ENCODE measurements around the gene DIS3L2. TPM values are rescaled to one million over a fixed set of nuclear protein-coding genes. Genes with fewer than 3 reads are reported as not detected.

Gene DIS3L2
- total RNA-seq, 1 donor from 2014 or later: 34.7 TPM

DNA sequence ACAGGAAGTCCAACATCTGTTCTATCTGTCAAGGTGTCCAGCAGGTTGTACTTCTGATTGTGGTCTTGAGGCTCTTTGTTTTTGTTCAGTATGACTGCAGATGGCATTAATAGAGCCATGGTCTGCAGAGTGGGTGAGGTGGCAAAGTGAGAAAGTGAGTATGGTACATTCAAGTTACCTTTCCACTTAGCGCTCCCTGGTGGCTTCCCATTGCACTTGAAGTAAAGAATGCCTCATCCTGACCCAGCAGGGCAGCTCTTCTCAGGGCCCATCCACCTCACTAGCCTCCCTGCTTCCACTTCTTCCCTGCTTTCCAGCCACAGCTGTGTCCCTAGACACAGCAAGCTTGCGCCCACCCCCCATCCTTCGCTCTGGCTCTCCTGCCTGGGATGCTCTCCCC, 269.0 kb downstream of the DIS3L2 start:
- DNase-seq: peak; percentile 10

GRCh38 chr2:232231554-232231953, 270.0 kb downstream of the DIS3L2 start:
- no peak for DNase-seq

DNA sequence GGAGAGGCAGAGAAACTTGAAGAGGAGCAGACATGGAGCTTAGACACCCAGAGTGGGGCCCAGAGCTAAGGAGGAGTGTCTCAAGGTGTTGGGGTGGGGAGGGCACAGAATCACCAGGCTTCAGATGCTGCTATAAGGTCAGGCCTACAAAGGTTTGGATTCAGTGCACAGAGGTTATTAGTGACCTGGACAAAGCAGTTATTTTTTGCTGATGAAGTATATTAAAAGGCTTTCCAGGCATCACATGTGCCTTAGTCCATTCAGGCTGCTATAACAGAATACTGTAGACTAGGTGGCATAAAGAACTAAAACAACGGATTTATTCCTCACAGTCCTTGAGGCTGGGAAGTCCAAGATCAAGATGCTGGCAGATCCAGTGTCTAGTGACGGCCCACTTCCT, 271.4 kb downstream of the DIS3L2 start:
- DNase-seq: no peak

GRCh38 chr2:232234922-232235615, 273.6 kb downstream of the DIS3L2 start:
- DNase-seq: peak; percentile 8

GRCh38 chr2:232235716-232236115, 274.2 kb downstream of the DIS3L2 start:
- DNase-seq: peak; percentile 64

- no peak for DNase-seq
Observed at GRCh38 chr2:232236200-232236599, 274.7 kb downstream of the DIS3L2 start.

DNA sequence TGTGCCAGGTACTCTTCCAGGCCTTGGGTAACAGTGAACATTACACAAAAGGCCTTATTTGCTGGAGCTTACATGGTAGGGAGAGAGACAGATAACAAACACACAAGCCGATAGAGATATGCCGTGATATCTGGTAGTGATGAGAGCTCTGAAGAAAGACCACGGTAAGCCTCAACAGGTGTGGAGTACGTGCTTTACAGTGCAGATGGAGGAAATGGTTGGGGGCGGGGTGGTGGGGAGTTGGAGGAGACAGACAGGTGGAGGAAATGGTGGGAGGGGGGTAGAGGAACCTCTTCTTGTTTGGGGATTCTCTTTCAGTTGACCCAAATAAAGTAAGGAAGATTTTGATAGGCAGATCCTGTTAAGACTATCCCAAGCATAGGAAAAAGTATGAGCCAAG, 276.0 kb downstream of the DIS3L2 start:
- no peak for DNase-seq

- DNase-seq: peak; percentile 21
Observed at GRCh38 chr2:232238108-232238507, 276.6 kb downstream of the DIS3L2 start.

DNA sequence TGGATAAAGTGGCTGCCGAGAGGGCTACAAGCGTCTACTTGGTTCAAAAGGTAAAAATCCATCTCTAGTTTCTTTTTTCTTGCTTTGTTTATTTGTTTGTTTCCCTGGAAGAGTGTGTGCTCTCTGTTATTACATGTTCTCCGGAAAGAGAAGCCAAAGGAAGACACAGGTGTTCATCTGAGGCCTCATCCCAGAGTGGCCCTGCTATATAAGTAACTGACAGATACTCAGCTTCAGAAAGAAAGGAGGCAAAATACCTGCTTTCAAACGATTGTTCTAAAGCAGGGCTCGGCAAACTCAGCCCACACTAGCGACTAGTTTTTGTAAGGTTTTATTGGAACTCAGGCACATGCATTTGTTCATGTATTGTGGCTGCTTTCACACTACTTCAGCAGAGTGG, 277.1 kb downstream of the DIS3L2 start:
- DNase-seq: no peak

DNA sequence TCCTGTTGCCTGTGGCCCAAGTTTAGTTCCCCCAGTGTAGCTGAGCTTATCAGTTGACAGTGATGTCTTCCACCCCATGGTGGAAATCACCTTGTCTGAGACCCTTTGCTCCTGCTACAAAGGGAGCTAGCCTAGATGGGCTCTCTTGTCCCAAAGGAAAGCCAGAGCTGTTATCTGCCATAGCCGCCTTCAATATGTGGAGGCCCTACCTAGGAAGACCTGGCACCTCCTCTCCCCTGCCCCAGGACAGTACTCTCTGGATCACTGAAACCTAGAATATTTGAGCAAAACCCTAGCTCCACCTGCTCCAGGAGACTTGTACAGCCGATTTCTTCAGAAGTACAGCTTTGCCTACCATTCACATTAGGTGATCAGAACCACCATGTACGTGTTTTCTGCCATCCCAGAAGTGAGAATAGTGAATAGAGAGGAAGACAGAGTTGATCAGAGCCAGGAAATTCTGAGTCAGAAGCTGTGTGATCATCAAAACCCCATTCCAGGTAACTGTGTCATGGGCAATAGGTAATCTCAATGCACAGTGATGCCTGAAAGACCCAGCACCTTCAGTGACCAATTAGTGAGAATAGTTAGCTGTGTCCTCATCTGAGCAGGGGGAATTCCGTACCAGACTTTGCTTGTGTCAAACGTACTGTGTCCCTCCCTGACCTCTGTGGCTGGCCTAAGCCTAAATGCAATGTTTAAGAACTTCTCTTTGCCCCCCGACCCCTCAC, 278.6 kb downstream of the DIS3L2 start:
- DNase-seq: no peak

DNA sequence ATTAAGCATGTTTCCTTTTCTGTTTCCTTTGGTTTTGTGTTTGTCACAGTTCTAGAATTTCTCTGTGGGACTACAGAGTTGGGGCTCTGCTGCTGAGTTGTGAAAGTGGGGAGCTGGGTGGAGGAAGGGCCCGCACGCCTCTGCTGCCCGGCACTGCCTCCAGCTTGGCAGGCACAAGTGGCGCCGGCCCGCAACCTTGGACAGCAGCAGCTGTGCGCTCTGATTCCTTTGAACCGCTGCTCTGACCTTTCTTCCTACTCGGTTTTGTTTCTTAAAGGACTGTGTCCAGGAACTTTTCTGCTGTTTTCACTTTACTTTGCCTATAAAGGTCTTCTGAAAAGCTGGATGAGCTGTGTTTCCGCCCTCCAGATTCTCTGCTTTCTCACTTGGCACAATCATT, 279.4 kb downstream of the DIS3L2 start:
- DNase-seq: peak; percentile 20

- no peak for DNase-seq
Observed at GRCh38 chr2:232242316-232242715, 280.8 kb downstream of the DIS3L2 start.

GRCh38 chr2:232245111-232245510, 283.6 kb downstream of the DIS3L2 start:
- DNase-seq: no peak

- no peak for DNase-seq
Observed at GRCh38 chr2:232246245-232246644, 284.7 kb downstream of the DIS3L2 start.

DNA sequence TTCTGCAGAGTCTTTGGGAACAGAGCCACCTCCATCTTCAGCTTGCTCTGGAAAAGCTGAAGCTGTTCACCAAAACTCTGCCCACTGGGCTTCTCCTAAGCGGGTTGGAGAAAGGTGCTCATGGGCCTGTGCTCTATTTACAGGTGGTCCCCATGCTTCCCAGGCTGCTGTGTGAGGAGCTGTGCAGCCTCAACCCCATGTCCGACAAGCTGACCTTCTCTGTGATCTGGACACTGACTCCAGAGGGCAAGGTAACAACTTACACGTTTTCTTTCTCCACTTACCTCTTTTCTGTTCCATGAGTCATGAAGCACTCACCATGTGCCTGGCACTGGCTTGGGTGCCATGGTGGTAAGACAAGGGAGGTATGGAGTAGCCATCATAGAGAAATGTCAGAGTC, 287.6 kb downstream of the DIS3L2 start:
- DNase-seq: no peak

GRCh38 chr2:232250246-232251175, 289.0 kb downstream of the DIS3L2 start:
- DNase-seq: no peak

DNA sequence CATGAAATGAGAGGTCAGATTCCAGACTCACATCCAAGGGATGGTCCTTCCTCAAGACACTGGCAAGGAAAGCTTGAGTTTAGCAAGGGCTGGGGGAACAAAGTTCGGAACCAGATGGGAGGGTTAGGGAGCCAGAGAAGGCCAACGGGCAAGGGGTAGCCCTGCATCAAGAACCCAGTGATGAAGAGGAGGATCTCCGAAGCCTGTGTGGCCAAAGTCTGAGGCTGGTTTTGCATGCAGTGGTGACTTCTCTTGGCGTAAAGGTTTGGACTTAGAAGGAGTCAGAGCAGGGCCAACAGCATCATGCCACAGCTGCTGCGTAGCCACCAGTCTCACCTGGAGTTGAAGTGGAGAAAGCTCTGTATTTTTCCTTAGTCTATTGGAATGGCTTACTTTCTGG, 293.5 kb downstream of the DIS3L2 start:
- DNase-seq: no peak

GRCh38 chr2:232260075-232260474, 298.6 kb downstream of the DIS3L2 start:
- peak; percentile 68 for DNase-seq

DNA sequence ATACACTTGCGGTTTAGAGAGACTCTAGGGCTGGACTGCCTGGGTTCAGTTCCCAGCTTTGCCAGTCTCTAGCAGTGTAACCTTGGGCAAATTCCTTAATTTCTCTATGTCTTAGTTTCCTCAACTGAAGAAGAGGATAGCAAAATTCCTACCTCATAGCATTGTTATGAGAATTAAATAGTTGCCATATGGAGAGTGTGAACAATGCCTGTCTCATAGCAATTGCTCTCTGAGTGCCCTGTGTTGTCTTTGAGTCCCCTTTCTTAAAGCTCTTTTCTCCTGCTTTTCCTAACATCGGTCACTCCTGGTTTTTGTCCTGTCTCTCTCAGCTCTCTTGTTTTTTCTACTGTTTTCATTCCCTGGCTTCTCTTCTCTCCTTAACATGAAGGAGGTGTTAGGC, 300.3 kb downstream of the DIS3L2 start:
- no peak for DNase-seq

- no peak for DNase-seq
Observed at GRCh38 chr2:232263295-232263694, 301.8 kb downstream of the DIS3L2 start.

- DNase-seq: no peak
Observed at GRCh38 chr2:232264081-232264480, 302.6 kb downstream of the DIS3L2 start.

DNA sequence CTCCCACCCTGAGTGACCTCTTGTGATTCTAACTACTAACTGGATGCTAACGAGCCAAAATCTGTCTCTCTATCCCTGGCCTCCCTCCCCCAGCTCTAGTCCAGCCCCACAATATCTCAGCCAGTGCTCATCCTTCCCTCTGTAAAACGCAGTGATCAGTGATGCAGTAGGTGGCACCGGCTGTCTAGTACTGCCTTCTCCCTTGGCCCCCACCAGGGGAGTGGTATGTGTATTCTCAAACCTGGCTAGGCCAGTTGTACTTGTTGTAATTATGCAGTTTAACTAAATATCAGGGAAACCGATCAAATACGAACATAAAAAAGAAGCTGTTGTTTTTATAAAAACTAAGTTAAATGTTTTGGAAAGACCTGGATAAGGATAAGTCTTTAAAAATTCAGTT, 303.8 kb downstream of the DIS3L2 start:
- peak; percentile 28 for DNase-seq

- no peak for DNase-seq
Observed at GRCh38 chr2:232268636-232269165, 307.2 kb downstream of the DIS3L2 start.
